H1 (cell line): ENCODE data around the gene ZNF846. TPM values are rescaled to one million over a fixed set of nuclear protein-coding genes. Genes with fewer than 3 reads are reported as not detected.

Source experiments
- JUND ChIP-seq: IDR thresholded peaks from 2 replicates; pipeline ENCODE4 v1.6.1; 2011; ENCODE audit warnings: mild to moderate bottlenecking, improper control_type of control experiment, low read length
- MAX ChIP-seq: IDR thresholded peaks from 2 replicates; pipeline ENCODE4 v1.6.1; 2012; ENCODE audit warnings: inconsistent platforms
- POU5F1 ChIP-seq: IDR thresholded peaks from 2 replicates; pipeline ENCODE4 v1.6.1; 2011; ENCODE audit warnings: low read depth, mild to moderate bottlenecking, low read length, moderate library complexity
- RNF2 ChIP-seq: fragments of 200-900, 300-1000 bp; sonication (generic); IDR thresholded peaks from 2 replicates; pipeline ENCODE4 v1.7.1; 2016; ENCODE audit warnings: borderline replicate concordance, low read depth, mild to moderate bottlenecking, antibody characterized with exemption, low read length; ENCODE audit not compliant: poor library complexity, severe bottlenecking; ENCODE audit errors: missing control alignments
- SIX5 ChIP-seq: IDR thresholded peaks from 2 replicates; pipeline ENCODE4 v1.6.1; 2011; ENCODE audit warnings: mild to moderate bottlenecking, low read depth, low read length
- SP1 ChIP-seq: IDR thresholded peaks from 2 replicates; pipeline ENCODE4 v1.6.1; 2011; ENCODE audit warnings: low read depth, low read length
- polyA plus RNA-seq, 7 experiments: library from polyadenylated mRNA; depleted of rRNA in 3 of 7; stranded (reverse) in 5 of 7; unstranded in 2 of 7; fragments of >200 nt in 5 of 7; fragments of 200-250 nt in 2 of 7; gene quantifications; 1 replicate in 5 of 7; 2 replicates in 1 of 7; 4 replicates in 1 of 7; pipeline versions ENCODE4 v1.2.1 to v1.2.3, GENCODE V29; 2011 to 2013; ENCODE audit warnings: missing spikeins in 2 of 7, mixed read lengths in 2 of 7
- total RNA-seq: library from RNA; stranded (reverse); fragmentation: NEBNext Ultra II Directional; extraction: Animal tissue kit (Norgen Biotek cat#: 25700); gene quantifications from 2 replicates; pipeline ENCODE4 v1.2.1, GENCODE V29; 2021

The ZNF846 gene
- total and polyA plus RNA-seq, 2 of the 8 experiments (the other 6 are each of a cell fraction or from before 2014, with no cell fraction given) = 4.5 to 9.0 TPM

DNA sequence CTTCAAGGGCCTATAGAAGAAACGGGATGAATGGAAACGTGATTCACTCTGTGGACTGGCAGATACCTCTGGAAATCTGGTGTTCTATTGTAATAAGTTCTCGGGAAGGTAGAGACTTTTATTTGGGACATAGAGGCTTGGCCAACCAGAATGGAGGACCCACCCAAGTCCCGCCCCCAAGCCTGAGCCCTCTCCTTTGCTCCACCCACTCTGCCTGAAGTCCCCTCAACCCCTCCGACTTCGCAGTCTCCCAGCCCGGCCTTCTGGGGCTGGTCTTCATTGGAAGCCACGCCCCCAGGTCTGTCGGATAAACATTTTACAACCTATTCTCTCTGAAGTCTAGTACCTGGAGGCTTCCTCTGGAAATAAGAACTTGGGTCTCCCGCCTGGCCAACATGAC lies 33.4 kb upstream of the ZNF846 start (continued):
- TF ChIP-seq MAX (no peak), SP1 (no peak), JUND (no peak), POU5F1 (no peak), SIX5 (no peak), RNF2 (no peak)
